ENCODE results near the gene GPC6.
"Not testable (repeated sequence)": the region's sequence is repeated elsewhere in the genome, so short reads cannot be mapped to it uniquely, and the experiment has no call there.

GPC6 gene

DNA sequence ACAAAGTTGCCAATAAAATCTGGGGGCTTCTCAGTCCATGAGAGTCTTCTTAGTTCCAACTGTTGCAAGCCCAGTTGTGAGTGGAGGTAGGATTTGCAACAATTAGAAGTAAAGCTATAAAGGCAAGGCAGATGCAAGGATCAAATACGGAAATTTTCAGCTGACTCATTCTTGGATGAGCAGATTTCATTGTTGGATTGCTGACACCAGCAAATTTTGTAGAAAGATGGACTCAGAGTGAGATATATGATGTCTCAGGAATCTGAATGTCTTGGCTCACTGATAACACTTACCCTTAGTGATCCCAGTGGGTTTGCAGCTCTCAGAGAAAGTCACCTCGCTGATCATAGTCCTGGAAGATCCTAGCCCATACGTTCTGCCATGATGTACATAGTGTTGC is 209.0 kb downstream of the GPC6 start:
- no peak for DNase-seq (ENCODE audit: low read depth)

DNA sequence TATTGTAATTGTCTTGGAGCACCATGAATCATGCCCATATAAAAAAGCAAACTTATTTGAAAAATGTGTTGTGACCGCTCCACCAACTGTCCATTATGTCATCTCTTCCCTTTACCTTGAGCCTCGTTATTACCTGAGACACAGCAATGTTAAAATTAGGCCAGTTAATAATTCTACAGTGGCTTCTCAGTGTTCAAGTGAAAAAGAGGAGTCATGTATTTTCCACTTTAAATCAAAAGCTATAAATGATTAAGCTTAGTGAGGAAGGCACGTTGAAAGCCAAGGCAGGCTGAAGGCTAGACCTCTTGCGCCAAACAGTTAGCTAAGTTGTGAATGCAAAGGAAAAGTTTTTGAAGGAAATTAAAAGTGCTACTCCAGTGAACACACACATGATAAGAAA is 210.5 kb downstream of the GPC6 start:
- no peak for DNase-seq (ENCODE audit: low read depth)

DNA sequence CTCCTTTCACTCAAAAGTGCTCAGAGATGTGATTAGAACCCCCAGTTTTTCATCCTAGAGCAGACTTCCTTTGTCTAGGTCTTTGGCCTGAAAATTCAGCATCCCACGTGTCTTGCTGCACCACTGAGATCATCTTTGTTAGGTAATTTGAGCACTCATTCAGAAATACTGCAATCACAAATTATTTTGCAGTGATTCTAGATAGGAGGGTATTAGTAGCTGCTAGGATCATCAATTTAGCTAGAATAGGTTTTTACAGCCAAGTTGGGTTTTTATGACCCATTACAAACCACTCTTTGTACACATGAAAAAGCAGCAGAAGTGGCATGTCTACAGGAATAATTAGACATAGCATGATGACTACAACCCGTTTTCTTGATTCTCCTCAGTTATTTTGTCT is 219.6 kb downstream of the GPC6 start:
- DNase-seq (ENCODE audit: low read depth): no peak

DNA sequence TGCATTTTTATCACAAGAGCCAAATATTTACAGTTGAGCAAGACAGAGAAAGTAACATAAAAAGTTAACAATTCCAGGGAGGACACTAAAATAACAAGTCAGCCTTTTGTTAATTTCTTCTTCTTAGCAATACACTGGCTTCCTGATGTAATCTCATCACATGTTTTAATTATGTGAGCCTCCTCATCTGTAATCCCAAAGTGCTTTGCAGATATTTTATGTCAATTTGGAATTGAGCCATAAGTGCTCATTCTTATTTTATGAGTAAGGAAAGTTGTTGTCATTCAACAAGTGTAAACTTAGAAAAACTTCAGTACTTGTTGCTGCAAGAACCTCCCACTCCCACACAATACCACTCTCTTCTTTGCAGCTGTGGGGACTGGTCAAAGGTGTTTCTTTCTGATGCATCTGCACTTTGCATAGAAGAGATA is 223.6 kb downstream of the GPC6 start:
- no peak for DNase-seq (ENCODE audit: low read depth)

DNA sequence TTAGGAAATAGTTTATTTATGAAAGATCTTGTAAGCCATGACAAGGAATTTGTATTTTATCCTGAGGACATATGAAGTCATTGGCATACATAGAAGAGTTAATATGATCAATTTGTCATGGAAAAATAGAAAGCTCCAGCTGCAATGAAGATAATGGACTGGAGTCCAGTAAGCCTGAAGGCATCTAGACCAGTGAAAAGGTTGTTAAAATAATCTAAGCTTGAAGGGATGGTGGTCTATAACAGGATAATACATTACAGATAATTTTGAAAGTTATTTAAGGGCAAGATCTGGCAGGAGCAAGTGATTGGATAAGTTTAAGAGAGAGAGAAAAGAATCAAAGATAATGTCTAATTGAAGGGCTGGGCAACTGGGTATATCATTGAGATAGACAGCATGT is 224.2 kb downstream of the GPC6 start:
- no peak for DNase-seq (ENCODE audit: low read depth)

DNA sequence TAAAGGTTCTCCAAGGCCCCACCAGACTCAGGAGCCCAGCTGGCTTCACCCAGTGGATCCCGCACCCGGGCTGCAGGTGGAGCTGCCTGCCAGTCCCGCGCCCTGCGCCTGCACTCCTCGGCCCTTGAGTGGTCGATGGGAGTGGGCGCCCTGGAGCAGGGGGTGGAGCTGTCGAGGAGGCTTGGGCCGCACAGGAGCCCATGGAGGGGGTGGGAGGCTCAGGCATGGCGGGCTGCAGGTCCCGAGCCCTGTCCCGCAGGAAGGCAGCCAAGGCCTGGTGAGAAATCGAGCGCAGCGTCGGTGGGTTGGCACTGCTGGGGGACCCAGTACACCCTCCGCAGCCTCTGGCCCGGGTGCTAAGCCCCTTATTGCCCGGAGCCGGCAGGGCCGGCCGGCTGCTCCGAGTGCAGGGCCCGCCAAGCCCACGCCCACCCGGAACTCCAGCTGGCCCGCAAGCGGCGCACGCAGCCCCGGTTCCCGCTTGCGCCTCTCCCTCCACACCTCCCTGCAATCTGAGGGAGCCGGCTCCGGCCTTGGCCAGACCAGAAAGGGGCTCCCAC is 228.1 kb downstream of the GPC6 start:
- not testable (repeated sequence) for DNase-seq (ENCODE audit: low read depth)

DNA sequence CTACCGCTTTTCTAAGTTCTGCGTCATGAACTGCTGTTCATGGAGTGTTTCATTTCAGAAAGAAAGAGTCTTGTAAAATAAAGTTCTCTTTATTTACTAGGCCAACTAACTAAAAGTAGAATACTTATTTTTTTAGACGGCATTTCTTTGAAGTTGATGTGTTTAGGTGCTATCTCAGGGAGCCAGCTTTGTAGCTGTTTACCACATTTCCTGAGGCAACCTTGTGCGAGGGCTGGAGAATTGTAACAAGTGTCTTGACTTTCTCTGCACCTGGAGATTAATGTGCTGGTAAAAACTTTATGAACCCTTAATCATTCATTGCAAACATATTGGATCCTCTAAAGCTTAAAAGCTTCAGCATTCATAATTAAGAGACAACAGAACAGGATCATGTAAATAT is 229.3 kb downstream of the GPC6 start:
- no peak for DNase-seq (ENCODE audit: low read depth)

DNA sequence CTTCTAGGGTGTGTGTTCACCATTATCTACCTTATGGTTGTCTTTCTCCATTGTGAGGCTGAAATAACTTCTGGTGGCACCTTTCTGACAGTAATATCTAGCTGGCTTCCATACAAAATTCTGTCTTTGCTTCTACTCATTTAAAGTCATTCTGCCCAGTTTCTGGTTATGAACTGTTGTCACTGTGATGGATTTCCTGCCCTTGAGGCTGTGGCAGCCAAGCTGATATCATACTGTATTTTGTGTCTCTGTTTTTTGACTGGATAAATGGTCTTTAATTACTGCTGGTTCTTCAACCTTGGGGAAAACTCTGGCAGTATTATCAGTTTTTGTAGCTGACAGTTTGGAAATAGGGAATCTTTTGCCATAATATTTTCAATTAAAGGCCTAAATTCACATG is 233.4 kb downstream of the GPC6 start:
- no peak for DNase-seq (ENCODE audit: low read depth)

DNA sequence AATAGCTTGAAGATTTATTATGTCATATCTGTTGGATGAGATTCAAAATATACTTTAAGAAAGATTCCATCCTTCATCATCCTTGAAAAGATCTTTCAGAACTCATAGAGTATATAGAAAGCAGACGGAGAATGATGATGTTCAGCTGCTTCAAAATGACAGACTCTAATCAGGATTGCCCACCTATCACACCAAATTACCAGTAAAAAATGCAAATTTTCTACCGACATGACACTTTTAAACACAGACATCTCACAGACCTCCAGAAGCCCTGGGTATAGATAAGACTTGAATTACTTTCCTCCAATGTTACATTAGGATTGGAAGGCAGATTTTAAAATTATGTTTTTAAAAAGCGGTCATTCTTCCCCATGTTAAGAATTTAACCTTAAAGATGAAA is 235.5 kb downstream of the GPC6 start:
- no peak for DNase-seq (ENCODE audit: low read depth)

DNA sequence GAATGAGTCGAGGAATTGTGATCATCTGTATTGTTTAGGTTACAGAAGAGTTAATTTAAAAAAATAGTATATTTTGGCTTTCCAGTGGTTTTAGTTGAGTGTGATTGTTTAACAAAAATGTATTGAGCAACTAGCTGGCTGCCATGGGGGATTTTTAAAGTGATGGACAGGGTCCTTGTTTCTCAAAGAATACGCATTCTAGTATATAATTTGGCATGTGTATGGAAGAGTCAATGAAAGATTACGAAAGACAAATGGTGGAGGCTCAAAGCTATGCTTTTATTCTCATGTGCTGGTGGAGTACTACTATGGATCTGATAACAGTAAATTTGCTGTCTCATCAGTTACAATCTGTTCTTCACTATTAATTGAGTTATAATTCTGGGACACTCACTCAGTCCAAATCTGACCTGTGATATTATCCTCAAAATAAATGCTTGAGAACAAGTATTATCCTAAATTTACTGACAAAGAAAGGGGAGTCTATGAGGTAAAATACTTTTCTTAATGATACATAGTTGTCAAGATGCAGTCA is 240.0 kb downstream of the GPC6 start:
- DNase-seq (ENCODE audit: low read depth): no peak

DNA sequence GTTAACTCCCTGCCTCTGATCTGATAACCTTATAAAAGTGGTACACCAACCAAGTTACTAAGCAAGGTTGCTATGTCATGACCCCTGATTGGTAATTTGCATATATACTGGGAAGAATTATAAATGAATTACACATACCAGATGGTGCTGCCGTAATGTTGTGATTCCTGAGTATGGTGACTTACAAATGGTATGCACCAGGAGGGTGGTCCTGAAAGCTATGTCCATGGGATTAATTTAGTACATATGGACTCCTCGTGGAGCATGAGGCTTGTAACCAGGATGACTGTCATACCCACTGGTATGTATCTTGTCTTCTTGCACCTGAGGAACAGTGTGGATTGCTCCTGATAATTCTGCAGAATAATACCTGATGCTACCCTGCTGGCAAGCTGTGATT is 240.6 kb downstream of the GPC6 start:
- no peak for DNase-seq (ENCODE audit: low read depth)

DNA sequence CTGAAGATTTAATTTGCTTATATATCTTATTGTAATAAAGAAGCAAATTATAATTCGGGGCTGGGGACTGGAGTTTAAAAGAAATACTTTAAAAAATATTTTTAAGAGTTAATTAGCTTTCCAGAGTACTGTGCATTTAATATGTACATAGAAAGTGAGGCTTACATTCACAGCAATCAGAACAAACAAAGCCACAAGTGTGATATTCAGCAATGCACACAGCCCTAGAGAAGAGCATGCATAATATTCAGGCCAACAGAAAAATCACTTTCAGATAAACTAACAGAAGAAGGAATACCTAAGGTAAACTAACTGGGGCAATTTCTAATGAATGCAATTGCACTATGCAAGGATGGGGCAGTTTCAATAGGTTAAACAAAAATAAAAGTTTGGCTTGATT is 241.8 kb downstream of the GPC6 start:
- DNase-seq (ENCODE audit: low read depth): no peak

DNA sequence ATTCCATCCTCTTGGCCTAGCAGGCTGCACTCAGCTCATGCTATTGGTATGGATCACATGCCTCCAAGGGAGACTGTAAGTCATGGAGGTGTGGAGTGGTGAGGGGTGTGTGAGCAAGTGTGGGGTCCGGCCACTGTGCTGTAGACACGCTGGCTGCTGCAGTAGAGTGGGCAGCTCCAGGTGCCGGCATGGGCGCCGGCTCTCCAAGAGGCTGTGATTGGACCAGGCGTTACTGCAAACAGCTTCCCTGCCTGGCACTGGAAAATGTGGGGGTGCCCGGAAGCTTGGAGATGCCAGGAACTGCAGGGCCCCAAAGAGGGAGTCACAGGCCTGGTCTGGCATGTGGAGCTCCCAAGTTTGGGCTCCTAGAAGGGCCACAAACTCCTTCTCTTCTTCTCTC is 245.7 kb downstream of the GPC6 start:
- no peak for DNase-seq (ENCODE audit: low read depth)

DNA sequence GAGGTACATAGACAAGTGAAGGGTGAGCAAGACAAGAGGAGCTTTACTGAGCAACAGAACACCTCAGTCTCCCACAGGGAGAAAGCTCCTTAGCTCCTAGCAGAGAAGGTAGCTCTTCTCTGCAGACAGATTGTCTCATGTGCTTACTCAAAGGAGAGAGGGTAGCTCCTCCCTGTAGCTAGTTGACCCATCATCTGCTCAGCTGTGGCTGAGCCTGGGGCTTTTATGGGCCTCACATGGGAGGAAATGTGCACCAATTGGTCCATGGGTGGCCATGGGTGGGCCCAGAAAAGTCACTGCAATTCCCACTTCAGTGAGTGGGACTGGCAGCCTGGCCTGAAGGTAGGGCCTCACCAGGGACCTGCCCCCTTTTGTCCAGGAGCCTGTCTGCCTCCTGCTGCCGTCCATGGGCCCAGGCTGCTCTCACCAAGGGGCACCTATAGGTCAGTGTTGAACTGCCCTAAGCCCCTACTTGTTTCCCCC is 246.2 kb downstream of the GPC6 start:
- DNase-seq (ENCODE audit: low read depth): no peak

DNA sequence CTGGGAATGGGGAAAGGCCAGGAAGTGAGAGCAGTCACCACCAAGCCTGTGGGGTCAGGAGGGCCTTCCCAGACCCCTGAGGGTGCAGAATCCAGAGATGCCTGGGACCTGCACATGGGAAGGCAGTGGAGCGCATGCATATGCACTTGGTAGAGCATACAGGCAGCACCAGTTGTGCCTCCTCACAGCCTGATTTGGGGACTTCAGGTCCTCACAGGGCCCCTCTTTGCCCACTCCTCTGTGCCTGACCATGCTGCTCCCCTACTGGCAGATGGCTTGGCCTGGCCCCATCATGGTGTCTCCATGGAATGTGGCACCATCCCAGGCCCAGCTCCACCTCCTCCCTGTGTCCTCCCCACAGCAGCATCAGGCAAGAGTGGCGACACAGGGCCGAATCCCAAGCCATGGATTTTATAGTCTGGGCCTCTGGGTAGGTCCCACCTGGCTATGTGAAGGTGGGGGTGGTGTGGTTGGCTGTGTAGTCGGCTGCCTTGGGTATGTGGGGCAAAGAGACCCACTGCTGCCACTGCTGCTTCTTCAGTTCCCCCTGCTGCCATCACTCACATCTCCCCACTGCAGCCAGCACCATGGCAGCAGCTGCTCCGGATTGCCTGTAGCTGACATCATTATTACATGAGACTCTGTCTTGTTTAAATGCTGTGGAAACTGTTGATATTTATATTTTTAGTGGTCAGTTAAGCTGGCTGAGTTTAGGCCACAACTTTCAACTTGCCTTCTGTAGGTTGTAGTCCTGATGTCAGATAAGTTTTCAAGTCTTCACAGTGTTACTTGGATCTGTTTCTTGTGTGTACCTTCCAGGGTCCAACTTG is 247.0 kb downstream of the GPC6 start:
- no peak for DNase-seq (ENCODE audit: low read depth)

DNA sequence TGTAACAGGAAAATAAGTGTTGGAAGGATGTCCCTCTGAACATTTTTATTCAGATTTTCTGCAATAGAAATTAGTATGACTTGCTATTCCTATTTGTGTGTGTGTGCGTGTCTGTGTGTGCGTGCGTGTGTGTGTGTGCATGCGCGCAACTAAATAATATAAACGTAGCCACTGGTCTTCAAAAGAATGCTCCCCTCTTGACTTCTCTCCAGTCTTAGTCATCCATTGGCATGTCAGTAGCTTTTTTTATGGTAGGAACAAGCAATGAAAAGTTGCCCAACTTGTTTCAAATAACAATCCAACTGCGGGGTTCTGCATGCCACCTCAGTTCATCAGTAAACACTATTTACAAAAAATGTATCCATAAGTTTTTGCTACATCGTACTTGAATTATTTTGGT is 249.6 kb downstream of the GPC6 start:
- no peak for DNase-seq (ENCODE audit: low read depth)

DNA sequence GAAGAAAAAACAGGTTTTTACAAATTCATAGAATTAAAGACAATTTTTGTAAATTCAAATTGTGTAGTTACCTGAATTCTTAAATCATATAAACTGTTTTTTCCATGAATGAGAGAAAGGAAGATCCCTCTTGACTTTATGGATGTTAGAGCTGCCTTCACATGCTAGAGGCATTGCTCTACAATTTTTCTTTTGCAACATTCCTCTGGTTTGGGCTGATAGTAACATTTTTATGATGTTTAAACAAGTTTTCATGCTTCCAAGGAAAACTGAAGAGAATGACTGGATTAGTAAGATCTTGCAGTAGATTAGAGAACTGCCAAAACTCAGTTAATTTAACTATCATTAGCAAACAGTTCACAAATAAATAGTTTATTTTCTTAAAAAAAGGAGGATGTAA is 250.6 kb downstream of the GPC6 start:
- no peak for DNase-seq (ENCODE audit: low read depth)

DNA sequence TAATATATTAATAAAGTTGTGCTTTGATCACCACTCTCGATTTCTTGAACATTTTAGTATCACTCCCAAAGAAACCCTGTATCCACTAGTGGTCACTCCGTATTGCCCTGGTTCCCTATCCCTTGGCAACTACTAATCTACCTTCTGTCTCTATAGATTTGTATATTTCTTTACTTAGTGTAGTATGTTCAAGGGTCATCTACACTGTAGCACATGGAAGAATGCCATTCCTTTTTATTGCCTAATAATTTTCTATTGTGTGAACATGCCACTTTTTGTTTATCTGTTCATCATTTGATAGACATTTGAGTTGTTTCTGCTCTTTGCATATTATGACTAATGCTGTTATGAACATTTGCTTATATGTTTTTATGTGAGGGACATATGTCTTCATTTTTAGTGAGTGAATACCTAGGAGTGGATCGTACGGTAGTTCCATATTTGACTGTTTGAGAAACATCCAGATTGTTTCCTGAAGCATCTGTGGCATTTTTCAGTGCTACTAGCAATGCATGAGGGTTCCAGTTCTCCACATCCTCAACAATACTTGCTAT is 254.0 kb downstream of the GPC6 start:
- DNase-seq (ENCODE audit: low read depth): no peak

DNA sequence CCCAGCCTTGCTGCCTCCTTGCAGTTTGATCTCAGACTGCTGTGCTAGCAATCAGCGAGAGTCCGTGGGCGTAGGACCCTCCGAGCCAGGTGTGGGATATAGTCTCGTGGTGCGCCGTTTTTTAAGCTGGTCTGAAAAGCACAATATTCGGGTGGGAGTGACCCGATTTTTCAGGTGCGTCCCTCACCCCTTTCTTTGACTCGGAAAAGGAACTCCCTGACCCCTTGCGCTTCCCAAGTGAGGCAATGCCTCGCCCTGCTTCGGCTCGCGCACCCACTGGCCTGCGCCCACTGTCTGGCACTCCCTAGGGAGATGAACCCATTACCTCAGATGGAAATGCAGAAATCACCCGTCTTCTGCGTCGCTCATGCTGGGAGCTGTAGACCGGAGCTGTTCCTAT is 269.5 kb downstream of the GPC6 start:
- DNase-seq (ENCODE audit: low read depth): not testable (repeated sequence)

DNA sequence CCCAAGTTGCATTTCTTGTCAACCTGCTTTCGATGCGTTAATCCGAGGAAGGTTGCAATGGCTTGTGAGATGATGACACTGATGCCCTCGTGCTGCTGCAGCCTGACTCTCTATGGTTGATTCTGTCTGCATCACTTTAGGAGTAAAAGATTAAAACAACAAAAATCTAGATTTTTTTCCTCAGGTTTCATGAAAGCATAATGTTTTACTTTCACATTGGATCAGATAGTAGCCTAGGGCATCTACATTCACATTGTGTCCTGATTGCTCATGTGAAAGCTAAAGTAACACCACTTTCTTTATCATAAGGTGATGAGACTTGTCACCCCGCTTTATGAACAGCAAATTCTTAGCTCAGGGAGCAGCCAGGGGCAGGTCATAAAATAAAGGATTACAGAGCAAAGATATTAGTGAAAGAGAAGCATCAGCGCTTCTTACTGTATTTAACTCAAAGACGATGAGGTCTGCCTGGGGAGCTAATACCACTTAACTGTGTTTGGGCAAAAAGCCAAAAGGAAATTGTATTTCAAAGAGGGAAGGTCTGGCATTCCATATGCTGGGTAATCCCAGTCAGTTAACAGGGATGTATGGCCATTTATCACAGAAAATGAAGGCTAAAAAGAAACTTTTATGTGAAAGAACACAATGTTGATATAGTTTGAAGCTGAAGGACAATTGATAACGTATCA is 270.5 kb downstream of the GPC6 start:
- DNase-seq (ENCODE audit: low read depth): no peak

DNA sequence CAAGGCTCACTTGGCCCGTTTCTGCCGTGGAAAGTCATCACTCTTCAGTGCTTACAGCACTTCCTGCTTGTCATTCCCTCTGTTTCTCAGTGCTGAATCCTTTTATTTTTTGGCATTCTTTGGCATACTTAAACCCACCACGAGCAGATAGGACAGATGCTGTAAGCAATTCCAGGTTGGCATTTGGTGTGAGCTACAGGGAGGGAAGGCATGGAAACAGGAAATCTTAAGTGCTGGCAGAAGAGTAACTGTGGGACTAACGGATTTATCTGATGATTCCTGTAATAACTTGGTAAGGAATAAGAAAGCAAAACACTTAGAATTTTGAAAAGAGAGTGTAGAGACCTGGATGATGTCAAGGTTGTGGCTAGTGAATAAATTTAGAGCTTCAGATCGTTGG is 273.4 kb downstream of the GPC6 start:
- no peak for DNase-seq (ENCODE audit: low read depth)

DNA sequence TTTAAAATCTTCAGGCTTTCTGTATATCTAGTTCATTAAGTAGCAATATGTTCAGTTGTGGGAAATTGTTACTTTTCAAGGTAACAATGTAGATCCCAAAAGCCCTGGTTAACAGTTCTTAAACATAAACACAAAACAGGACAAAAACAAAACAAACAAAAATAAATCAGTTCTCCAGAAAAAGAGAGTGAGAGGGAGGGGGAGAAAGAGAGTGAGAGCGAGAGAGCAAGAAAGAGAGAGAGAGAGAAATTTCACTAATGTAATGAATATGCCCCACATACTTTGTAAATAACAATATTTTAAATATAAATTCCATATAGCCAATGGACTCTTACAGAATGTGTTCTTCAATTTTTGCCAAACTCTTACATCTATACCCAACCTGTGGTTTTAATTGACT is 275.5 kb downstream of the GPC6 start:
- DNase-seq (ENCODE audit: low read depth): no peak
